Parathyroid adenoma (tissue), 2 donors: ENCODE data around the gene TNK1.

ENCODE experiments used
- H2AFZ ChIP-seq: fragments of 300-600 bp; sonication (generic); one replicate; pipeline ENCODE4 v1.7.0; 2017; ENCODE audit warnings: antibody characterized with exemption, mild to moderate bottlenecking
- H3K27ac ChIP-seq: fragments of 300-600 bp; sonication (generic); one replicate; pipeline ENCODE4 v1.7.0; 2017
- H3K27me3 ChIP-seq: fragments of 300-600 bp; sonication (generic); one replicate; pipeline ENCODE4 v1.7.0; 2017; ENCODE audit warnings: low read length; ENCODE audit not compliant: control insufficient read depth, insufficient read depth
- H3K36me3 ChIP-seq: fragments of 300-600 bp; sonication (generic); one replicate; pipeline ENCODE4 v1.7.0; 2017; ENCODE audit warnings: low read length; ENCODE audit not compliant: control insufficient read depth, insufficient read depth
- H3K4me1 ChIP-seq: fragments of 300-600 bp; sonication (generic); one replicate; pipeline ENCODE4 v1.7.0; 2017; ENCODE audit warnings: control low read depth
- H3K4me2 ChIP-seq: fragments of 300-600 bp; sonication (generic); one replicate; pipeline ENCODE4 v1.7.0; 2017; ENCODE audit warnings: low read length
- H3K4me3 ChIP-seq: fragments of 300-600 bp; sonication (generic); one replicate; pipeline ENCODE4 v1.7.0; 2017; ENCODE audit warnings: low read depth, low read length
- H3K79me2 ChIP-seq: fragments of 300-600 bp; sonication (generic); one replicate; pipeline ENCODE4 v1.7.0; 2017; ENCODE audit warnings: control low read depth
- H3K9ac ChIP-seq: fragments of 300-600 bp; sonication (generic); one replicate; pipeline ENCODE4 v1.7.0; 2017; ENCODE audit warnings: mild to moderate bottlenecking
- H3K9me3 ChIP-seq: fragments of 300-600 bp; sonication (generic); one replicate; pipeline ENCODE4 v1.7.0; 2017; ENCODE audit warnings: low read length; ENCODE audit not compliant: control insufficient read depth
- CTCF ChIP-seq: fragments of 300-600 bp; sonication (generic); IDR thresholded peaks from one replicate; pipeline ENCODE4 v1.7.0; 2017; ENCODE audit warnings: antibody characterized with exemption, mild to moderate bottlenecking
- donor health status: primary hyperparathyroidism.

Gene TNK1

GRCh38 chr17:7389924-7390910, 9.3 kb downstream of the TNK1 start:
- Histone ChIP-seq H3K36me3 (no peaks in the 10 kb centered on the region), H3K9ac (no peak overlapping the region), H2AFZ (no peak overlapping the region), H3K79me2 (no peaks in the 10 kb centered on the region), H3K4me3 (no peak overlapping the region), H3K27ac (no peak overlapping the region), H3K9me3 (no peaks in the 10 kb centered on the region), H3K4me1 (peaks cover 2% of the 10 kb centered on the region), H3K4me2 (no peak overlapping the region), H3K27me3 (no peaks in the 10 kb centered on the region)
- TF ChIP-seq CTCF = no peak

DNA sequence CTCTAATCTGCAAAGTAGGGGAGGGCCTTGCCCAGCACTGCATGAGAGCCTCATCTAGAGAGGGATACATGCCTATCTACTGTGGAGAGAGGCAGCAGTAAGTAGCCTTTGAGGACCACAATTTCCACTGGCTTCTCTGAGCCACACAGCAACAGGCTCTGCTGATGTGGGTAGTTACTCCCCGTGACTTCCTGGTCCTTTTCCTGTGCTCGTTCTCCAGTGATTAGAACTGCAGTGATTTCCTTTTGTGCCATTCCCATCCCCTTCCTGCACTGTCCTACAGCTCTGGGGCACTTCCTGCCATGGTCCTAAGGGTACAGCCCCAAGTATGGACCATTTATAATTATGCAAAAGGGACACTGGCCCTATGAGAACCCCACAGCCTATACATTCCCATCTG, 10.4 kb downstream of the TNK1 start:
- Histone ChIP-seq H2AFZ (no peak overlapping the region), H3K9ac (no peak overlapping the region), H3K4me2 (no peak overlapping the region), H3K4me3 (no peak overlapping the region), H3K9me3 (no peaks in the 10 kb centered on the region), H3K4me1 (peaks cover 2% of the 10 kb centered on the region), H3K27me3 (no peaks in the 10 kb centered on the region), H3K27ac (no peak overlapping the region), H3K79me2 (no peaks in the 10 kb centered on the region), H3K36me3 (no peaks in the 10 kb centered on the region)
- TF ChIP-seq CTCF = no peak

DNA sequence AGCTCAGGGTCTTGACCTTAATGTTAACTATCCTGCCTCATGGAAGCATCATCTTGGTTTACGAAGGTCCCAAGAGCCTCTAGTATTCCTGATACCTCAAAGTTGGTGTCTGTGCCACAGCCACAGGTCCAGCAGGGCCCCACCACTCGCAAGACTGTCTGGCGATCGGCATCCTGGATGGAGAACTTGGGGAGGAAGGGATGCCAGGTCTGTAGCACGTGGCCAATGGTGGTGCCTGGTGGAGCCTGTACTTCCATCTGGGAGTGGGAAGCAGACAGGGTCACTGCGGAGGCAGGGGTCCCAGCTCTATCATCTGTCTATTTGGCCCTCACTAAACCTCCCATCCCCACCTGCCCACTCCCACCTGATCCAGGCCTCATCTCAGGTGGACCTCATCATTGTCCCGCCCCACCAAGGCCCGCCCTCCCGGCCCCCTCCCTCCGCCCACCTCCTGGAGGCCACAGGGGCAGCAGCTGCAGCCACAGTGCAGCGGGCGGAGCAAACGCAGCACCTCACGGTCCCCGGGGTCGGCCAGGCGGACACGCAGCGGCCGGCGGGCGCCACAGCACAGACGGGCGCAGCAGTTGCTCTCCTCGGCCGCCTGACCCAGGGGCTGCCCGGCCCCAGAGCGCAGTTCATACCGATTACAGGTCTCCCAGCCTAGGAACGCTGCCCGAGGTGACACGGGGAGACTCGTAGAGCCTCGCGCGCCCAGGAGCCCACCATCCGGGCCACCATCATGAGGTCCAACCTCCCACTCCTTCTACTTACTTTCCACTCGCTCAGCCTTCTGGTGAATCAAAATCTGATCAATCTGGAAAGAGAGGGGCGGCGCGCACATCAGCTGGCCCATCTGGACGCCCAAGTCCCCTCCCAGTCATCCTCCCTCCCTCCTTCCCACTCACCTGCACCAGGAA, 12.1 kb downstream of the TNK1 start:
- peak overlapping the region; percentile 87 for H2AFZ ChIP-seq
- H3K27me3 ChIP-seq = no peaks in the 10 kb centered on the region
- H3K9me3 ChIP-seq = no peaks in the 10 kb centered on the region
- H3K27ac ChIP-seq = peak overlapping the region; percentile 88
- no peaks in the 10 kb centered on the region for H3K36me3 ChIP-seq
- no peaks in the 10 kb centered on the region for H3K79me2 ChIP-seq
- H3K4me2 ChIP-seq = peak overlapping the region; percentile 94
- peak overlapping the region; percentile 89 for H3K4me3 ChIP-seq
- H3K9ac ChIP-seq = no peak overlapping the region
- peaks cover 2% of the 10 kb centered on the region for H3K4me1 ChIP-seq
- no peak for TF ChIP-seq CTCF

- no peaks in the 10 kb centered on the region for H3K36me3 ChIP-seq
- peak overlapping the region; percentile 31 for H3K9ac ChIP-seq
- peak overlapping the region; percentile 89 for H3K4me3 ChIP-seq
- peak overlapping the region; percentile 94 for H3K4me2 ChIP-seq
- peaks cover 2% of the 10 kb centered on the region for H3K4me1 ChIP-seq
- no peaks in the 10 kb centered on the region for H3K79me2 ChIP-seq
- H3K27me3 ChIP-seq = no peaks in the 10 kb centered on the region
- H2AFZ ChIP-seq = peak overlapping the region; percentile 87
- TF ChIP-seq CTCF = no peak
- peak overlapping the region; percentile 88 for H3K27ac ChIP-seq
- no peaks in the 10 kb centered on the region for H3K9me3 ChIP-seq
Observed at GRCh38 chr17:7393613-7394451, 12.9 kb downstream of the TNK1 start.
